ENCODE results near the gene GABRB1. TPM values are rescaled to one million over a fixed set of nuclear protein-coding genes. Genes with fewer than 3 reads are reported as not detected.
A peak's percentile ranks its signal among the peaks of the same experiment; 100 is the strongest.

The GABRB1 gene
- total and polyA plus RNA-seq, 2 experiments from 2014 or later = 0.26 to 0.97 TPM

DNA sequence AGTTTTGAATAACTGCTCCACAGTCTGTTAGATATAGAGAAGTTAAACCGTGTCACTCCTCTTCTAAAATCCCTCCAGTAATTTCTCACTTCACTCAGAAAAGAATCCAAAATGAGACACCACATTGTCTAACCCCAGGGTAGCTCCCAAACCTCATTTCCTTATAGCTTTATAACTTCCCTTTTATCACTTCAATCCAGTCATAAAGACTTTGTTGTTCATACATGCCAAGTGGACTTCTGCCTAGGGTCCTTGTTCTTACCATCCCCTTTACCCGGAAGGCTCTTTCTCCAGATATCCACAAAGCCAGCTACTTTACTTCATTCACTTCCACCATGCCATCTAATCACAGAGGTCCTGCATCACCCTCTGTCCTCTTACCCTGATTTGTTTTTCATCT, 156.2 kb downstream of the GABRB1 start:
- DNase-seq (ENCODE audit: low spot score) = no peak
- no peak for TF ChIP-seq JUNB (IDR thresholded peaks at IDR 0.05; ENCODE audit: unreplicated experiment)
- no peak for TF ChIP-seq ZNF114 (CRISPR knock-in tag; IDR thresholded peaks at IDR 0.05)
- TF ChIP-seq EZH2 (IDR thresholded peaks at IDR 0.05; ENCODE audit: low read depth, unreplicated experiment) = no peak
- no peak for TF ChIP-seq ZNF331 (CRISPR knock-in tag; IDR thresholded peaks at IDR 0.05; ENCODE audit: low read depth)
- no peaks in the 10 kb centered on the region for H3K79me2 ChIP-seq (replicated peaks; ENCODE audit: insufficient read depth)

GRCh38 chr4:47193179-47193578, 161.8 kb downstream of the GABRB1 start:
- Histone ChIP-seq H3K9me2 (ENCODE audit: insufficient read depth) (0 out of 2 replicates have a peak, but pooled peaks cover 5% of the 10 kb centered on the region), H3K36me3 (ENCODE audit: insufficient read depth) (no peaks in the 10 kb centered on the region), H3K4me3 (no peak overlapping the region), H3K27ac (ENCODE audit: low read depth) (no peak overlapping the region), H3F3A (replicated peaks; ENCODE audit: low read depth) (no peaks in the 10 kb centered on the region), H3K4me1 (ENCODE audit: insufficient read depth) (no peaks in the 10 kb centered on the region), H2AFZ (no peak overlapping the region), H4K20me1 (replicated peaks; ENCODE audit: insufficient read depth) (no peaks in the 10 kb centered on the region), H3K4me2 (no peak overlapping the region), H3K79me2 (replicated peaks; ENCODE audit: insufficient read depth) (no peaks in the 10 kb centered on the region), H3K27me3 (ENCODE audit: insufficient read depth) (no peaks in the 10 kb centered on the region)
- no peak for DNase-seq (ENCODE audit: low spot score)
- TF ChIP-seq ZNF331 (CRISPR knock-in tag; IDR thresholded peaks at IDR 0.05; ENCODE audit: low read depth) = no peak
- TF ChIP-seq ZNF114 (CRISPR knock-in tag; IDR thresholded peaks at IDR 0.05) = no peak
- no peak for TF ChIP-seq ETS1 (IDR thresholded peaks at IDR 0.05)
- TF ChIP-seq EZH2 (IDR thresholded peaks at IDR 0.05; ENCODE audit: low read depth, unreplicated experiment) = no peak
- TF ChIP-seq EZH2phosphoT487 (IDR thresholded peaks at IDR 0.05; ENCODE audit: unreplicated experiment) = no peak
- TF ChIP-seq JUNB (IDR thresholded peaks at IDR 0.05; ENCODE audit: unreplicated experiment) = no peak
- no peak for TF ChIP-seq ZNF462 (CRISPR knock-in tag; IDR thresholded peaks at IDR 0.05)
- no peak for TF ChIP-seq POLR2AphosphoS5 (IDR thresholded peaks at IDR 0.05; ENCODE audit: low read depth)
- Mint-ChIP-seq H3K4me3 (no peak overlapping the region), H3K9me3 (no peaks in the 10 kb centered on the region), H3K27me3 (ENCODE audit: insufficient read depth, low read depth, poor library complexity) (no peaks in the 10 kb centered on the region), H3K36me3 (ENCODE audit: low read depth) (no peaks in the 10 kb centered on the region), H3K4me1 (no peaks in the 10 kb centered on the region), H3K27ac (no peak overlapping the region)
- ATAC-seq = no peak

More for the DNA sequence above, 156.2 kb downstream of the GABRB1 start:
- H3K9me3 Mint-ChIP-seq = no peaks in the 10 kb centered on the region
- Histone ChIP-seq H3K27ac (ENCODE audit: low read depth) (no peak overlapping the region), H3K27me3 (ENCODE audit: insufficient read depth) (no peaks in the 10 kb centered on the region), H2AFZ (0 out of 2 replicates have a peak overlapping the region, but pooled peaks have one; percentile 11), H4K20me1 (replicated peaks; ENCODE audit: insufficient read depth) (no peaks in the 10 kb centered on the region), H3K4me2 (no peak overlapping the region), H3K9me2 (ENCODE audit: insufficient read depth) (peaks cover 3% of the 10 kb centered on the region; the same call in 1 of the 2 replicates), H3K4me3 (no peak overlapping the region), H3K36me3 (ENCODE audit: insufficient read depth) (no peaks in the 10 kb centered on the region), H3K4me1 (ENCODE audit: insufficient read depth) (no peaks in the 10 kb centered on the region; the same call in 1 of the 2 replicates), H3F3A (replicated peaks; ENCODE audit: low read depth) (no peaks in the 10 kb centered on the region)
- H3K36me3 Mint-ChIP-seq (ENCODE audit: low read depth) = no peaks in the 10 kb centered on the region
- no peaks in the 10 kb centered on the region for H3K27me3 Mint-ChIP-seq (ENCODE audit: insufficient read depth, low read depth, poor library complexity)
- H3K4me3 Mint-ChIP-seq = no peak overlapping the region
- H3K4me1 Mint-ChIP-seq = peaks cover 7% of the 10 kb centered on the region
- no peak for ATAC-seq
- H3K27ac Mint-ChIP-seq = no peak overlapping the region

Measured in GM23338 (cell line).